HUES48 (cell line): ENCODE data around the gene SEMA3C.

Source experiments
- H3K27ac ChIP-seq: one replicate; pipeline ENCODE4 v1.7.0; 2013; ENCODE audit warnings: low read depth, low read length, inconsistent platforms
- H3K27me3 ChIP-seq: 2 replicates; pipeline ENCODE4 v1.6.1; 2013; ENCODE audit warnings: mild to moderate bottlenecking, low read length; ENCODE audit not compliant: control insufficient read depth, insufficient read depth
- H3K36me3 ChIP-seq: 2 replicates; pipeline ENCODE4 v1.6.1; 2013; ENCODE audit warnings: low read length; ENCODE audit not compliant: control insufficient read depth, insufficient read depth
- H3K4me1 ChIP-seq: 2 replicates; pipeline ENCODE4 v1.6.1; 2013; ENCODE audit warnings: mild to moderate bottlenecking, low read length; ENCODE audit not compliant: control insufficient read depth, insufficient read depth
- H3K4me3 ChIP-seq: 2 replicates; pipeline ENCODE4 v1.5.1; 2013; ENCODE audit warnings: mild to moderate bottlenecking, low read depth, low read length
- H3K9ac ChIP-seq: 2 replicates; pipeline ENCODE4 v1.6.1; 2013; ENCODE audit warnings: mild to moderate bottlenecking, low read depth, low read length, moderate library complexity
- H3K9me3 ChIP-seq: 2 replicates; pipeline ENCODE4 v1.6.1; 2013; ENCODE audit warnings: low read length; ENCODE audit not compliant: control insufficient read depth, insufficient read depth

SEMA3C gene

DNA sequence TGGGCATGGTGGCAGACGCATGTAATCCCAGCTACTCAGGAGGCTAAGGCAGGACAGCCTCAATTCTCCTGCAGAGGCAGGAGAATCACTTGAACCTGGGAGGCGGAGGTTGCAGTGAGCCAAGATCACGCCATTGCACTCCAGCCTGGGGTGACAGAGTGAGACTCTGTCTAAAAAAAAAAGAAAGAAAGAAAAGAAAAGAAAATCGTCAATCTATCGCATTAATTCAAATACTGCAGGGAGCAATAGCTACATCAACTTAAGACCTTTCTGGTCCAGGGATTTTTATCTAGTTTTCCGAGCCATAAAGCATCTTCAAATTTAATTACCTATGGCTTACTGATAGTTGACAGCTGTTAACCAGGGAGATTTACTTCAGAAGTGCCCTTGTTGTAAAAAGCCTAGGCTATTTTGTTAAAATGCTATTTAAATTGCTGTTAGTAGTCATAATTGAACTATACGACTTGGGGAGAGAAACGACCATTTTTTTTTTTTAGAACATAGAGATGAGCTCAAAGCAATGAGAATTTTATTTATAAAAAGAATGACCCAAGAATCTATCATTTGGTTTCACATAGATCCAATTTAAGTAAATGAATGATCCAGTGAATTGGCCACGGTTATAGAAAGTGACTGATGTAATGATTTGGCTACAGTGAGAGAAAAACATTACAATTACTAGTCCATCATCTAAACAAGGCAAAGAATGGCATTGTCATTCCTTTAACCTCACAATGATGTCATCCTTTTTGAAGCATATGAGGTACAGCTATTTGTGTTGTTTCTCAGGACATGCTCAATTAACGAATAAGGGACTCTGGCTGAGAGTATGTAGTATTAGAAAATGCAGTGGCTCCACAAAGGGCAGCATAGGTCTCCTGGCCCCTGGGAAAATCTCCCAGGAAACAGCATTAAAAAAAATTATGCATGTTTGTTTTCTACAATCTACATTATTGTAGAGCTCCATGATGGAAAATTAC lies 85.3 kb downstream of the SEMA3C start:
- no peak overlapping the region for H3K4me3 ChIP-seq
- no peaks in the 10 kb centered on the region for H3K36me3 ChIP-seq
- H3K27me3 ChIP-seq, result no peaks in the 10 kb centered on the region
- no peaks in the 10 kb centered on the region for H3K9me3 ChIP-seq
- peaks cover 7% of the 10 kb centered on the region; the same call in 1 of the 2 replicates for H3K4me1 ChIP-seq
- H3K27ac ChIP-seq, result no peak overlapping the region
- H3K9ac ChIP-seq, result no peak overlapping the region

DNA sequence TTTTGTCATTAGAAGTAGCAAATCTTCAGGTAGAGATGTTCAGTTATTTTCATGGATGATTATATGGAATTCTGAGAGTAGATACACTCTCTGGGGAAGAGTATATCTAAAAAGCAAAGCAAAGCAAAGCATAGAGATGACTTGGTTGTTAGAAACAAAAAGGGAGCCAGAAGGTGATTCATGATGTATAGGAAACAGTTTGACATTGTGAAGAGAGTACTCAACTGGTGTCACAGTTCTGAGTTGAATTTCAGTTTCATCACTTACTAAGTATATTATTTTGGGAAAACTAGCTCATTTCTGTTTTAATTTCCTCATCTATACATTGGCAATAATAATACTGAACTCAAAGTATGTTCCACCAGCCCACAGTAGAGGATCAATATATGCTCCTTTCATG lies 86.8 kb downstream of the SEMA3C start:
- Histone ChIP-seq H3K9ac (no peak overlapping the region), H3K36me3 (no peaks in the 10 kb centered on the region), H3K27me3 (no peaks in the 10 kb centered on the region), H3K4me1 (peaks cover 7% of the 10 kb centered on the region; the same call in 1 of the 2 replicates), H3K9me3 (no peaks in the 10 kb centered on the region), H3K4me3 (no peak overlapping the region), H3K27ac (no peak overlapping the region)

DNA sequence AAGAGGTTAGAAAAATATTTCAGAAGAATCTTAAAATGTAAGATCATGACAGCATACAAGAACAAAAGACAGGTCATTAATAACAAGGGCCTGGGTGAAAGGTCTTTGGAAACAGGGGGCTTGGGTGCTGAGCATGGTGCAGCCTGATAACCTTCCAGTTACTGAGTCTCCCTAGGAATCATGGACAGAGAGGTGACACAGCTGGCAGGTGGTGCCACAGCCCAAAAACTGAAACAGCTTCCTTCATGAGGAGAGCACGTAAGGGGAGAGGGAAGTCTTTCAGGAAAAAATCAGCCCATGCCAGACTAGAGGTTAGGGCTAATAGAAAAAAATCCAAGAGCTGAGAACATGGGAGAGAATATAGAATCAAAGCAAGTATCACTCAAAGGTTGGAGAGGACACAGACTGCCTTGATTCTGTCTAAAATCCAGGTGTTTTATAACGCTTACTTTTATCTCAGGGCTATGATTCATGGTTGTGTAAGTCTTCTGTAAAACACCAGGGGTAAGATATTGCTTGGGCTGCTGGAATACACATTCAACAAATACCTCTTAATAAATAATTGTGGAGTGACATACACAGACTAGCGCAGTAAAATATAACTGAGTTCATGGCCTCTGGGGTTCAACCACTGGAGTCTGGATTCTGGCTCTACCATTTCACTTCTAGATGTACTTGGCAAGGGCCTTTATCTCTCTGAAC lies 88.1 kb downstream of the SEMA3C start:
- no peak overlapping the region for H3K27ac ChIP-seq
- no peak overlapping the region for H3K9ac ChIP-seq
- no peaks in the 10 kb centered on the region for H3K27me3 ChIP-seq
- H3K9me3 ChIP-seq, result no peaks in the 10 kb centered on the region
- no peaks in the 10 kb centered on the region for H3K36me3 ChIP-seq
- peaks cover 7% of the 10 kb centered on the region; the same call in 1 of the 2 replicates for H3K4me1 ChIP-seq
- no peak overlapping the region for H3K4me3 ChIP-seq

- Histone ChIP-seq H3K36me3 (no peaks in the 10 kb centered on the region), H3K4me1 (peaks cover 7% of the 10 kb centered on the region; the same call in 1 of the 2 replicates), H3K4me3 (no peak overlapping the region), H3K9me3 (no peaks in the 10 kb centered on the region), H3K27ac (no peak overlapping the region), H3K9ac (no peak overlapping the region), H3K27me3 (no peaks in the 10 kb centered on the region)
Observed at GRCh38 chr7:80830010-80830409, 88.8 kb downstream of the SEMA3C start.

- Histone ChIP-seq H3K4me1 (peaks cover 7% of the 10 kb centered on the region; the same call in 1 of the 2 replicates), H3K27me3 (no peaks in the 10 kb centered on the region), H3K9me3 (no peaks in the 10 kb centered on the region), H3K36me3 (no peaks in the 10 kb centered on the region), H3K4me3 (no peak overlapping the region), H3K27ac (no peak overlapping the region), H3K9ac (no peak overlapping the region)
Observed at GRCh38 chr7:80829527-80829926, 89.3 kb downstream of the SEMA3C start.

GRCh38 chr7:80827239-80827633 lies 91.6 kb downstream of the SEMA3C start:
- Histone ChIP-seq H3K4me1 (no peaks in the 10 kb centered on the region), H3K4me3 (no peak overlapping the region), H3K9ac (no peak overlapping the region), H3K36me3 (no peaks in the 10 kb centered on the region), H3K27me3 (no peaks in the 10 kb centered on the region), H3K27ac (no peak overlapping the region), H3K9me3 (no peaks in the 10 kb centered on the region)

DNA sequence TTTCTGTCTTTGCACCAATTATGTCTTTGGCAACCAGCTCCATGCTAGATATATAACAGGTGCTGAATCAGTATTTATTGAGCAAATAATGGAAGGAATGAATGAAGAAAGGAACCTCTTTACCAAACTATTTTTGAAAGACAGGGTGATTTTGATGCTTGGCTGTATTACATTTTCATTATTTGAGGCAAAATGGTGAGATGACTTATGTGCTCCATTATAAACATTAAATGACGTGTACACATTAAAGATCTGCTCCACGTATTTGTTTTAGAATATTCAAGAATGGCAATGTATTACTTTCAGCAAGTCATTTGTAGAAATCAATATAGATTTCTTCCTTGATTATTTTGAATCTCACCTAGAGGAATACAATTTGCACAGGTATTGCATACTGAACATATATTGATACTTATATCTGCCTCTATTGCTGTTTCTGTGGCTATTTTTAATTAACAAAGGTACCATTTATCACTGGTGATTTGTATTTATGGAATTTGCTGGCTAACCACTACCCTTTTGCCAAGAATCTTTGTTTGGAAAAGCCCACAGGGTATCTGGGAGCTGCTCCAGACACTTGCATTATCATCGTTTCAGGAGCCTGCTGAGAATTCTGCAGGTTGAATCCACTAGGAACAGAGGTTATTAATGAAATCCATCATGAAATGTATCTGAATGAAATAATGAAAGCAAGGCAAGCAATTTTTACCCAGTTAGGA lies 92.2 kb downstream of the SEMA3C start:
- H3K27ac ChIP-seq, result no peak overlapping the region
- no peak overlapping the region for H3K4me3 ChIP-seq
- H3K27me3 ChIP-seq, result no peaks in the 10 kb centered on the region
- H3K4me1 ChIP-seq, result no peaks in the 10 kb centered on the region
- no peak overlapping the region for H3K9ac ChIP-seq
- H3K9me3 ChIP-seq, result no peaks in the 10 kb centered on the region
- H3K36me3 ChIP-seq, result no peaks in the 10 kb centered on the region

GRCh38 chr7:80825499-80825898 lies 93.4 kb downstream of the SEMA3C start:
- Histone ChIP-seq H3K9me3 (no peaks in the 10 kb centered on the region), H3K27ac (no peak overlapping the region), H3K36me3 (no peaks in the 10 kb centered on the region), H3K9ac (no peak overlapping the region), H3K27me3 (no peaks in the 10 kb centered on the region), H3K4me1 (no peaks in the 10 kb centered on the region), H3K4me3 (no peak overlapping the region)

DNA sequence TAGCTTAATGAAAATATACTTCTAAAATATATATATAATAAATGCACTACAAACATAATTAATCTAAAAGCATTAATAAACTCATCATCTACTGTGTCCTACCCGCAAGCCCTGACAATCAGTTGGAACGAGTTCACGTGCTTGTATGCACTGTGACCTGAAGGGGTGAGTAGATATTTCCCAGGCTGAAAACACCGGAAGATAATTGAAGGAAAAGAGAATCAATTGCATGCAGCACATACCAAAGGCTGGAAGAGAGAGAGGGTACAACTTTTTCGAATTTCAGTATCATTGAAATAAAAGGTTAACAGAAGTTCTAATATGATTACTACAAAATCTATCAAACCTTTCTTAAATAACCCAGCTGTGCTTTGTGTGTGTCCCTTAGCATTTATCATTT lies 94.6 kb downstream of the SEMA3C start:
- no peaks in the 10 kb centered on the region for H3K9me3 ChIP-seq
- H3K36me3 ChIP-seq, result no peaks in the 10 kb centered on the region
- no peak overlapping the region for H3K4me3 ChIP-seq
- no peaks in the 10 kb centered on the region for H3K27me3 ChIP-seq
- H3K9ac ChIP-seq, result no peak overlapping the region
- H3K27ac ChIP-seq, result no peak overlapping the region
- no peaks in the 10 kb centered on the region for H3K4me1 ChIP-seq

DNA sequence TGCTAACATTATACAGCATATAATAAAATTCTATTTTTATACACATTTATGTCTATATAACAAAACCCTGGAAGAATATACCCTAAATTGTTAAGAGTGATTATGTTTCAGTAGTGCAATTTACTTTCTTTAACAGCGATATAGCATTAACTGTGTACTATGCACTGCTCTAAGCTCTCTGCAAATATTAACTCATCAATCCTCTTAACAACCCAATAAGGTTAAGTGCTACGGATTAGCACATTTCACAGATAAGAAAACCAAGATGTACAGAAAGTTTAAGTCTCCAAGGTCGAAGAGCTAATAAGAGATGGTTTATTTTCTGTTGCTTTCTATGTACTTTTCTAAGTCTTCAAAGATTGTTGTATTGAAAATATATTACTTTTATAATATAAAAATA lies 95.8 kb downstream of the SEMA3C start:
- Histone ChIP-seq H3K27ac (no peak overlapping the region), H3K4me1 (no peaks in the 10 kb centered on the region), H3K4me3 (no peak overlapping the region), H3K9me3 (no peaks in the 10 kb centered on the region), H3K27me3 (no peaks in the 10 kb centered on the region), H3K36me3 (no peaks in the 10 kb centered on the region), H3K9ac (no peak overlapping the region)
